Smooth muscle cell (in vitro differentiated cells): ENCODE data around the gene PLAGL2. TPM values are rescaled to one million over a fixed set of nuclear protein-coding genes. Genes with fewer than 3 reads are reported as not detected.
"Not testable (repeated sequence)": the region's sequence is repeated elsewhere in the genome, so short reads cannot be mapped to it uniquely, and the experiment has no call there.

Experiments used
- DNase-seq: peaks from one replicate; lab custom pipeline; 2025; ENCODE audit not compliant: unreplicated experiment; lab: John Stamatoyannopoulos, UW
- H2AFZ ChIP-seq: fragments of 200-600 bp; sonication (generic); 2 replicates; pipeline ENCODE4 v1.6.0; 2016; ENCODE audit warnings: antibody characterized with exemption, low read depth, mild to moderate bottlenecking
- H3F3A ChIP-seq: fragments of 200-600 bp; sonication (generic); 2 replicates; pipeline ENCODE4 v1.6.0; 2017; ENCODE audit warnings: antibody characterized with exemption, low read depth
- H3K27ac ChIP-seq: fragments of 200-600 bp; sonication (generic); 2 replicates; pipeline ENCODE4 v1.5.1; 2016; ENCODE audit warnings: low read depth, mild to moderate bottlenecking
- H3K27me3 ChIP-seq: fragments of 200-600 bp; sonication (generic); 2 replicates; pipeline ENCODE4 v1.6.1; 2016; ENCODE audit warnings: low read depth, mild to moderate bottlenecking
- H3K36me3 ChIP-seq: fragments of 200-600 bp; sonication (generic); 2 replicates; pipeline ENCODE4 v1.5.1; 2016; ENCODE audit warnings: low read depth
- H3K4me1 ChIP-seq: fragments of 200-600 bp; sonication (generic); 2 replicates; pipeline ENCODE4 v1.5.1; 2016; ENCODE audit warnings: low read depth
- H3K4me2 ChIP-seq: fragments of 200-600 bp; sonication (generic); 2 replicates; pipeline ENCODE4 v1.6.0; 2016; ENCODE audit warnings: mild to moderate bottlenecking
- H3K4me3 ChIP-seq: fragments of 200-600 bp; sonication (generic); 2 replicates; pipeline ENCODE4 v1.5.1; 2016; ENCODE audit warnings: mild to moderate bottlenecking
- H3K79me2 ChIP-seq: fragments of 200-600 bp; sonication (generic); 2 replicates; pipeline ENCODE4 v1.6.0; 2016; ENCODE audit warnings: low read depth, mild to moderate bottlenecking
- H3K9ac ChIP-seq: fragments of 200-600 bp; sonication (generic); 2 replicates; pipeline ENCODE4 v1.6.0; 2016; ENCODE audit warnings: low read depth
- H3K9me3 ChIP-seq: fragments of 200-600 bp; sonication (generic); replicated peaks from 2 replicates; pipeline ENCODE4 v1.5.1; 2016; ENCODE audit warnings: low read depth
- H4K20me1 ChIP-seq: fragments of 200-600 bp; sonication (generic); 2 replicates; pipeline ENCODE4 v1.6.0; 2016; ENCODE audit warnings: low read depth
- CTCF ChIP-seq: fragments of 200-600 bp; sonication (generic); IDR thresholded peaks from 2 replicates; pipeline ENCODE4 v1.5.1; 2017; ENCODE audit warnings: borderline replicate concordance, mild to moderate bottlenecking, antibody characterized with exemption; ENCODE audit not compliant: insufficient read depth, poor library complexity, severe bottlenecking
- WGBS: methylation state at CpG from one replicate; pipeline ENCODE4 v1.1.7; 2016; ENCODE audit warnings: low lambda C conversion rate; 5-methylcytosine and 5-hydroxymethylcytosine counted together
- polyA plus RNA-seq: library from polyadenylated mRNA; unstranded; fragments of >200 nt; fragmentation: Nextera tagmentation; extraction: Ambion mirVana; gene quantifications from 2 replicates; pipeline ENCODE4 v1.2.1, GENCODE V29; 2016
- total RNA-seq: library from RNA; depleted of rRNA; stranded (reverse); fragments of >200 nt; gene quantifications from 2 replicates; pipeline ENCODE4 v1.2.3, GENCODE V29; 2014

Gene PLAGL2
- total and polyA plus RNA-seq, 2 experiments from 2014 or later = 10.4 to 18.7 TPM

GRCh38 chr20:32249030-32249738 lies 41.6 kb upstream of the PLAGL2 start:
- TF ChIP-seq CTCF = no peak
- H3K27me3 ChIP-seq = no peaks in the 10 kb centered on the region
- no peak overlapping the region for H3K27ac ChIP-seq
- H3K9me3 ChIP-seq = no peaks in the 10 kb centered on the region
- no peak overlapping the region for H2AFZ ChIP-seq
- H3K36me3 ChIP-seq = no peaks in the 10 kb centered on the region
- H3K4me1 ChIP-seq = no peaks in the 10 kb centered on the region
- no peaks in the 10 kb centered on the region for H3F3A ChIP-seq
- H3K9ac ChIP-seq = no peak overlapping the region
- 95% methylated on average over 9 of the region's 9 CpGs for WGBS
- DNase-seq = no peak
- H3K79me2 ChIP-seq = no peaks in the 10 kb centered on the region
- H3K4me3 ChIP-seq = no peak overlapping the region
- H3K4me2 ChIP-seq = no peak overlapping the region
- H4K20me1 ChIP-seq = no peaks in the 10 kb centered on the region

- Histone ChIP-seq H3K9ac (no peak overlapping the region), H3K4me2 (no peak overlapping the region), H3F3A (no peaks in the 10 kb centered on the region), H3K9me3 (no peaks in the 10 kb centered on the region), H2AFZ (no peak overlapping the region), H4K20me1 (no peaks in the 10 kb centered on the region), H3K4me1 (no peaks in the 10 kb centered on the region), H3K27me3 (no peaks in the 10 kb centered on the region), H3K27ac (no peak overlapping the region), H3K4me3 (no peak overlapping the region), H3K36me3 (no peaks in the 10 kb centered on the region), H3K79me2 (no peaks in the 10 kb centered on the region)
- TF ChIP-seq CTCF = no peak
- WGBS = 80% methylated on average over 5 of the region's 5 CpGs
- no peak for DNase-seq
These were observed 40.5 kb upstream of the PLAGL2 start for GRCh38 chr20:32248043-32248442.

GRCh38 chr20:32246208-32246607 lies 38.7 kb upstream of the PLAGL2 start:
- H3K4me2 ChIP-seq, H3K27me3 ChIP-seq, H3F3A ChIP-seq, H3K27ac ChIP-seq, DNase-seq, H4K20me1 ChIP-seq, H3K4me3 ChIP-seq, H3K9ac ChIP-seq, H3K4me1 ChIP-seq, H2AFZ ChIP-seq, H3K36me3 ChIP-seq, H3K79me2 ChIP-seq, H3K9me3 ChIP-seq: not testable (repeated sequence)
- 93% methylated on average over 5 of the region's 5 CpGs for WGBS

- Histone ChIP-seq H3K27me3 (no peaks in the 10 kb centered on the region), H4K20me1 (no peaks in the 10 kb centered on the region), H3K9ac (no peak overlapping the region), H3K4me1 (no peaks in the 10 kb centered on the region), H3K9me3 (no peaks in the 10 kb centered on the region), H3K4me3 (no peak overlapping the region), H2AFZ (no peak overlapping the region), H3K27ac (no peak overlapping the region), H3K36me3 (no peaks in the 10 kb centered on the region), H3K79me2 (no peaks in the 10 kb centered on the region), H3K4me2 (no peak overlapping the region), H3F3A (no peaks in the 10 kb centered on the region)
- DNase-seq = no peak
- no peak for TF ChIP-seq CTCF
- 91% methylated on average over 4 of the region's 4 CpGs for WGBS
These were observed 37.4 kb upstream of the PLAGL2 start for GRCh38 chr20:32244959-32245358.
